Mesenchymal stem cell (in vitro differentiated cells and primary cell): Measurements from ENCODE around the gene PXDN.

Source experiments
- DNase-seq: peaks from one replicate; pipeline ENCODE4 v3.0.0-alpha.2; 2013
- H2AFZ ChIP-seq: one replicate; pipeline ENCODE4 v1.6.1; 2013; ENCODE audit warnings: low read depth, mild to moderate bottlenecking, control low read depth, inconsistent platforms, low read length, moderate library complexity
- H2AK5ac ChIP-seq: 2 replicates; pipeline ENCODE4 v1.6.1; 2013; ENCODE audit warnings: low read length, moderate library complexity, mild to moderate bottlenecking, inconsistent platforms; ENCODE audit not compliant: severe bottlenecking
- H2BK120ac ChIP-seq: one replicate; pipeline ENCODE4 v1.6.1; 2013; ENCODE audit warnings: low read depth, mild to moderate bottlenecking, inconsistent platforms, low read length, moderate library complexity
- H2BK12ac ChIP-seq, 2 experiments: one replicate each; pipeline ENCODE4 v1.6.1; 2013; ENCODE audit warnings: inconsistent platforms in 2 of 2, low read length in 2 of 2, mild to moderate bottlenecking in 2 of 2, moderate library complexity in 2 of 2, control low read depth in 1 of 2
- H2BK15ac ChIP-seq: one replicate; pipeline ENCODE4 v1.6.1; 2013; ENCODE audit warnings: mild to moderate bottlenecking, low read depth, inconsistent platforms; ENCODE audit not compliant: poor library complexity, severe bottlenecking
- H2BK5ac ChIP-seq: 2 replicates; pipeline ENCODE4 v1.6.1; 2013; ENCODE audit warnings: low read depth, mild to moderate bottlenecking, low read length, control low read depth, inconsistent platforms; ENCODE audit not compliant: poor library complexity, severe bottlenecking
- H3K14ac ChIP-seq, 2 experiments: one replicate each; pipeline ENCODE4 v1.6.1; 2013; ENCODE audit warnings: inconsistent platforms in 2 of 2, low read length in 2 of 2, control low read depth in 1 of 2, mild to moderate bottlenecking in 1 of 2, moderate library complexity in 1 of 2
- H3K18ac ChIP-seq, 2 experiments: one replicate each; pipeline ENCODE4 v1.6.1; 2013; ENCODE audit warnings: inconsistent platforms in 2 of 2, low read length in 2 of 2, control low read depth in 1 of 2, low read depth in 1 of 2, mild to moderate bottlenecking in 1 of 2
- H3K23ac ChIP-seq, 2 experiments: one replicate each; pipeline ENCODE4 v1.6.1; 2013; ENCODE audit warnings: inconsistent platforms in 2 of 2, low read length in 2 of 2, mild to moderate bottlenecking in 2 of 2, moderate library complexity in 2 of 2, control low read depth in 1 of 2
- H3K27ac ChIP-seq: 2 replicates; pipeline ENCODE4 v1.5.1; 2013; ENCODE audit warnings: mild to moderate bottlenecking, moderate library complexity, low read length, control low read depth, inconsistent platforms; ENCODE audit not compliant: poor library complexity, severe bottlenecking
- H3K27me3 ChIP-seq, 2 experiments: 2 replicates each; pipeline versions ENCODE4 v1.6.1 to v1.7.0; 2013; ENCODE audit warnings: low read length in 2 of 2, mild to moderate bottlenecking in 2 of 2, moderate library complexity in 2 of 2, control low read depth in 1 of 2, inconsistent platforms in 1 of 2; ENCODE audit not compliant: control insufficient read depth in 1 of 2, insufficient read depth in 1 of 2
- H3K36me3 ChIP-seq, 2 experiments: 2 replicates each; pipeline versions ENCODE4 v1.6.1 to v1.7.0; 2013; ENCODE audit warnings: low read length in 2 of 2, control low read depth in 1 of 2, inconsistent platforms in 1 of 2, low read depth in 1 of 2, mild to moderate bottlenecking in 1 of 2; ENCODE audit not compliant: insufficient read depth in 2 of 2, control insufficient read depth in 1 of 2
- H3K4ac ChIP-seq, 2 experiments: one replicate each; pipeline ENCODE4 v1.6.1; 2013; ENCODE audit warnings: inconsistent platforms in 2 of 2, low read length in 2 of 2, mild to moderate bottlenecking in 2 of 2, moderate library complexity in 2 of 2, control low read depth in 1 of 2, low read depth in 1 of 2
- H3K4me1 ChIP-seq: 2 replicates; pipeline ENCODE4 v1.6.1; 2013; ENCODE audit warnings: low read depth, low read length, control low read depth; ENCODE audit not compliant: control insufficient read depth, insufficient read depth
- H3K4me2 ChIP-seq: 2 replicates; pipeline ENCODE4 v1.6.1; 2013; ENCODE audit warnings: low read length, mild to moderate bottlenecking, inconsistent platforms; ENCODE audit not compliant: poor library complexity, severe bottlenecking
- H3K4me3 ChIP-seq, 2 experiments: 2 replicates each; pipeline versions ENCODE4 v1.5.1 to v1.7.0; 2013; ENCODE audit warnings: low read length in 2 of 2, mild to moderate bottlenecking in 2 of 2, control low read depth in 1 of 2, low read depth in 1 of 2; ENCODE audit not compliant: insufficient read depth in 1 of 2
- H3K79me1 ChIP-seq: replicated peaks from 2 replicates; pipeline ENCODE4 v1.6.1; 2013; ENCODE audit warnings: mild to moderate bottlenecking, control low read depth, low read length, inconsistent platforms; ENCODE audit not compliant: poor library complexity, severe bottlenecking
- H3K9ac ChIP-seq: 2 replicates; pipeline ENCODE4 v1.7.0; 2013; ENCODE audit warnings: mild to moderate bottlenecking, low read length, moderate library complexity
- H3K9me3 ChIP-seq: 2 replicates; pipeline ENCODE4 v1.7.0; 2013; ENCODE audit warnings: mild to moderate bottlenecking, low read length; ENCODE audit not compliant: control insufficient read depth
- H4K8ac ChIP-seq: one replicate; pipeline ENCODE4 v1.6.1; 2013; ENCODE audit warnings: inconsistent platforms, mild to moderate bottlenecking, low read length, moderate library complexity
- H4K91ac ChIP-seq: one replicate; pipeline ENCODE4 v1.6.1; 2013; ENCODE audit warnings: mild to moderate bottlenecking, low read length, inconsistent platforms
- WGBS: methylation state at CpG from one replicate; pipeline ENCODE4 v1.1.7; 2013; ENCODE audit warnings: mixed read lengths; 5-methylcytosine and 5-hydroxymethylcytosine counted together

Gene PXDN

GRCh38 chr2:1626271-1626681 lies 118.0 kb downstream of the PXDN start:
- Histone ChIP-seq H3K23ac (no peak overlapping the region), H3K14ac (no peak overlapping the region), H3K9ac (no peak overlapping the region), H3K36me3 (peaks cover 4 to 10% of the 10 kb centered on the region in 2 experiments), H2AFZ (no peak overlapping the region), H2BK120ac (no peak overlapping the region), H3K79me1 (peaks cover 2% of the 10 kb centered on the region), H4K8ac (no peak overlapping the region), H3K18ac (no peak overlapping the region), H3K9me3 (peaks cover 9% of the 10 kb centered on the region), H3K4me2 (no peak overlapping the region), H3K27me3 (peaks cover 0 to 25% of the 10 kb centered on the region in 2 experiments), H3K4me1 (peaks cover 12% of the 10 kb centered on the region), H2BK15ac (no peak overlapping the region), H3K4ac (no peak overlapping the region), H4K91ac (peak overlapping the region; percentile 67), H2BK12ac (no peak overlapping the region), H2BK5ac (peak overlapping the region; percentile 20), H3K27ac (peak overlapping the region; percentile 76), H3K4me3 (no peak overlapping the region), H2AK5ac (peak overlapping the region; percentile 77)
- DNase-seq, result peak; percentile 21
- WGBS, result 92% methylated on average over 6 of the region's 8 CpGs

GRCh38 chr2:1625281-1626001 lies 118.9 kb downstream of the PXDN start:
- DNase-seq, result peak; percentile 49
- H3K36me3 ChIP-seq, result peaks cover 4 to 8% of the 10 kb centered on the region in 2 experiments

GRCh38 chr2:1623906-1624445 lies 120.3 kb downstream of the PXDN start:
- H4K8ac ChIP-seq, result no peak overlapping the region
- H3K4me3 ChIP-seq, result no peak overlapping the region
- peaks cover 0 to 34% of the 10 kb centered on the region in 2 experiments for H3K27me3 ChIP-seq
- no peak overlapping the region for H3K14ac ChIP-seq
- no peak overlapping the region for H2BK15ac ChIP-seq
- H3K4ac ChIP-seq, result no peak overlapping the region
- WGBS, result 95% methylated on average over 12 of the region's 16 CpGs
- H3K9ac ChIP-seq, result no peak overlapping the region
- H3K23ac ChIP-seq, result no peak overlapping the region
- H3K18ac ChIP-seq, result no peak overlapping the region
- H3K36me3 ChIP-seq, result peaks cover 0 to 4% of the 10 kb centered on the region in 2 experiments
- H3K4me1 ChIP-seq, result peaks cover 10% of the 10 kb centered on the region
- no peak overlapping the region for H2AFZ ChIP-seq
- no peak overlapping the region for H2BK12ac ChIP-seq
- H2BK5ac ChIP-seq, result peak overlapping the region; percentile 35
- no peak overlapping the region for H3K27ac ChIP-seq
- no peak overlapping the region for H3K4me2 ChIP-seq
- H2AK5ac ChIP-seq, result peak overlapping the region; percentile 28
- no peak overlapping the region for H4K91ac ChIP-seq
- no peaks in the 10 kb centered on the region for H3K9me3 ChIP-seq
- no peak overlapping the region for H2BK120ac ChIP-seq
- no peak for DNase-seq
- peaks cover 2% of the 10 kb centered on the region for H3K79me1 ChIP-seq

More at GRCh38 chr2:1625281-1626001, 118.9 kb downstream of the PXDN start:
- Histone ChIP-seq H3K27ac (peak overlapping the region; percentile 76), H3K18ac (no peak overlapping the region), H3K9me3 (peaks cover 9% of the 10 kb centered on the region), H2BK12ac (no peak overlapping the region), H4K8ac (no peak overlapping the region), H3K4ac (no peak overlapping the region), H2AFZ (no peak overlapping the region), H4K91ac (no peak overlapping the region), H2BK15ac (no peak overlapping the region), H3K27me3 (peaks cover 0 to 30% of the 10 kb centered on the region in 2 experiments), H3K4me1 (peaks cover 10% of the 10 kb centered on the region), H3K14ac (no peak overlapping the region), H3K9ac (no peak overlapping the region), H3K4me2 (no peak overlapping the region), H3K23ac (no peak overlapping the region), H3K4me3 (no peak overlapping the region), H2BK5ac (peak overlapping the region; percentile 84), H2BK120ac (no peak overlapping the region), H2AK5ac (no peak overlapping the region), H3K79me1 (peaks cover 2% of the 10 kb centered on the region)
- WGBS, result 18% methylated on average over 20 of the region's 20 CpGs

GRCh38 chr2:1622521-1623200 lies 121.7 kb downstream of the PXDN start:
- H2BK5ac ChIP-seq, result no peak overlapping the region
- H3K9ac ChIP-seq, result no peak overlapping the region
- H2AK5ac ChIP-seq, result peak overlapping the region; percentile 72
- WGBS, result 81% methylated on average over 11 of the region's 11 CpGs
- no peak overlapping the region for H2BK120ac ChIP-seq
- H2BK15ac ChIP-seq, result no peak overlapping the region
- no peak overlapping the region for H3K4me2 ChIP-seq
- no peak overlapping the region for H2AFZ ChIP-seq
- no peak overlapping the region for H3K23ac ChIP-seq
- no peak overlapping the region for H3K27ac ChIP-seq
- no peak overlapping the region for H3K4ac ChIP-seq
- H3K79me1 ChIP-seq, result peaks cover 1% of the 10 kb centered on the region
- no peak overlapping the region for H4K91ac ChIP-seq
- H3K4me1 ChIP-seq, result peaks cover 18% of the 10 kb centered on the region
- H3K4me3 ChIP-seq, result no peak overlapping the region
- no peak overlapping the region for H4K8ac ChIP-seq
- no peak overlapping the region for H3K18ac ChIP-seq
- no peak overlapping the region for H3K14ac ChIP-seq
- H3K9me3 ChIP-seq, result no peaks in the 10 kb centered on the region
- H3K27me3 ChIP-seq, result peaks cover 0 to 46% of the 10 kb centered on the region in 2 experiments
- H2BK12ac ChIP-seq, result no peak overlapping the region
- no peak for DNase-seq
- H3K36me3 ChIP-seq, result peaks cover 0 to 4% of the 10 kb centered on the region in 2 experiments
